CD4-positive, alpha-beta T cell treated with Interferon alpha-2 for 1 hour (primary cell): ENCODE measurements around the gene CYB5D1.

Experiments used
- DNase-seq, 2 donors: peaks; one replicate each; pipeline ENCODE4 v3.0.0-alpha.2; 2020 to 2022

CYB5D1 gene

DNA sequence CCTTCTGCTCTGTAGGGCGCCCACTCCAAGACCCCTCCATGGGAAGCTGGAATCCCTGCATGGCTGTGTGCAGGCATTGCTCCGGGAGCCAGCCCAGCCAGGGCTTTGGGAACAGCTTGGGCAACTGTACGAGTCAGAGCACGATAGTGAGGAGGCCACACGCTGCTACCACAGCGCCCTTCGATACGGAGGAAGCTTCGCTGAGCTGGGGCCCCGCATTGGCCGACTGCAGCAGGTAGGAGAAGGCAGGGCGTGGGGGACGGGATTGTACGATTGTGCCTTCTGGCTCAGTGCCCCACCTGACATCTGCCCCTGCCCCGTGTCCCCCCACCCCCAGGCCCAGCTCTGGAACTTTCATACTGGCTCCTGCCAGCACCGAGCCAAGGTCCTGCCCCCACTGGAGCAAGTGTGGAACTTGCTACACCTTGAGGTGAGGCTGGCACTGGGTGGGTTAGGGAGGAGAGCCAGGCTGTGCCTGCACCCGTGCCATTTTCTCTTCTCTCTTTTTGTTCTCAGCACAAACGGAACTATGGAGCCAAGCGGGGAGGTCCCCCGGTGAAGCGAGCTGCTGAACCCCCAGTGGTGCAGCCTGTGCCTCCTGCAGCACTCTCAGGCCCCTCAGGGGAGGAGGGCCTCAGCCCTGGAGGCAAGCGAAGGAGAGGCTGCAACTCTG is 11.6 kb upstream of the CYB5D1 start:
- DNase-seq, result no peak

DNA sequence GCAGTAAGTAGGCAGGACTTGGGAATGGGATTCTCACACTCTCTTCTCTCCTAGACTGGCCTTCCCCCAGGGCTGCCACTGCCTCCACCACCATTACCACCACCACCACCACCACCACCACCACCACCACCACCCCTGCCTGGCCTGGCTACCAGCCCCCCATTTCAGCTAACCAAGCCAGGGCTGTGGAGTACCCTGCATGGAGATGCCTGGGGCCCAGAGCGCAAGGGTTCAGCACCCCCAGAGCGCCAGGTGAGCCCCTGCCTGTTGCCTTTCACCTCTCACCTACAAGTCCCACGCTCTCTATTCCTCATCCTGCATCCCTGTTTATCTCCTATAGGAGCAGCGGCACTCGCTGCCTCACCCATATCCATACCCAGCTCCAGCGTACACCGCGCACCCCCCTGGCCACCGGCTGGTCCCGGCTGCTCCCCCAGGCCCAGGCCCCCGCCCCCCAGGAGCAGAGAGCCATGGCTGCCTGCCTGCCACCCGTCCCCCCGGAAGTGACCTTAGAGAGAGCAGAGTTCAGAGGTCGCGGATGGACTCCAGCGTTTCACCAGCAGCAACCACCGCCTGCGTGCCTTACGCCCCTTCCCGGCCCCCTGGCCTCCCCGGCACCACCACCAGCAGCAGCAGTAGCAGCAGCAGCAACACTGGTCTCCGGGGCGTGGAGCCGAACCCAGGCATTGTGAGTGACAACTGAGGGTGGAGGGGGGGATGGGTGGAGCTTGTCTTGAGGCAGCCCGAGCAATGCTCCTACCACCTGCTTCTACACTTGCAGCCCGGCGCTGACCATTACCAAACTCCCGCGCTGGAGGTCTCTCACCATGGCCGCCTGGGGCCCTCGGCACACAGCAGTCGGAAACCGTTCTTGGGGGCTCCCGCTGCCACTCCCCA is 10.8 kb upstream of the CYB5D1 start:
- peak in 1 of 2 donors; percentile 26 for DNase-seq

DNA sequence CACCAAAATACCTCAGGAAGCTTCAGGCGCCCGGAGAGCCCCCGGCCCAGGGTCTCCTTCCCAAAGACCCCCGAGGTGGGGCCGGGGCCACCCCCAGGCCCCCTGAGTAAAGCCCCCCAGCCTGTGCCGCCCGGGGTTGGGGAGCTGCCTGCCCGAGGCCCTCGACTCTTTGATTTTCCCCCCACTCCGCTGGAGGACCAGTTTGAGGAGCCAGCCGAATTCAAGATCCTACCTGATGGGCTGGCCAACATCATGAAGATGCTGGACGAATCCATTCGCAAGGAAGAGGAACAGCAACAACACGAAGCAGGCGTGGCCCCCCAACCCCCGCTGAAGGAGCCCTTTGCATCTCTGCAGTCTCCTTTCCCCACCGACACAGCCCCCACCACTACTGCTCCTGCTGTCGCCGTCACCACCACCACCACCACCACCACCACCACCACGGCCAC is 9.6 kb upstream of the CYB5D1 start:
- DNase-seq, result peak in 1 of 2 donors; percentile 23

DNA sequence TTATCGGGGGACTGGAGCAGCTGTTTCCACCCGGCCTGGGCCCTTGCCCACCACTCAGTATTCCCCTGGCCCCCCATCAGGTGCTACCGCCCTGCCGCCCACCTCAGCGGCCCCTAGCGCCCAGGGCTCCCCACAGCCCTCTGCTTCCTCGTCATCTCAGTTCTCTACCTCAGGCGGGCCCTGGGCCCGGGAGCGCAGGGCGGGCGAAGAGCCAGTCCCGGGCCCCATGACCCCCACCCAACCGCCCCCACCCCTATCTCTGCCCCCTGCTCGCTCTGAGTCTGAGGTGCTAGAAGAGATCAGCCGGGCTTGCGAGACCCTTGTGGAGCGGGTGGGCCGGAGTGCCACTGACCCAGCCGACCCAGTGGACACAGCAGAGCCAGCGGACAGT is 9.1 kb upstream of the CYB5D1 start:
- DNase-seq, result no peak

DNA sequence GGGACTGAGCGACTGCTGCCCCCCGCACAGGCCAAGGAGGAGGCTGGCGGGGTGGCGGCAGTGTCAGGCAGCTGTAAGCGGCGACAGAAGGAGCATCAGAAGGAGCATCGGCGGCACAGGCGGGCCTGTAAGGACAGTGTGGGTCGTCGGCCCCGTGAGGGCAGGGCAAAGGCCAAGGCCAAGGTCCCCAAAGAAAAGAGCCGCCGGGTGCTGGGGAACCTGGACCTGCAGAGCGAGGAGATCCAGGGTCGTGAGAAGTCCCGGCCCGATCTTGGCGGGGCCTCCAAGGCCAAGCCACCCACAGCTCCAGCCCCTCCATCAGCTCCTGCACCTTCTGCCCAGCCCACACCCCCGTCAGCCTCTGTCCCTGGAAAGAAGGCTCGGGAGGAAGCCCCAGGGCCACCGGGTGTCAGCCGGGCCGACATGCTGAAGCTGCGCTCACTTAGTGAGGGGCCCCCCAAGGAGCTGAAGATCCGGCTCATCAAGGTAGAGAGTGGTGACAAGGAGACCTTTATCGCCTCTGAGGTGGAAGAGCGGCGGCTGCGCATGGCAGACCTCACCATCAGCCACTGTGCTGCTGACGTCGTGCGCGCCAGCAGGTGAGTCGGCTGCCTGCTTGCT is 8.6 kb upstream of the CYB5D1 start:
- DNase-seq, result peak in 1 of 2 donors; percentile 19

DNA sequence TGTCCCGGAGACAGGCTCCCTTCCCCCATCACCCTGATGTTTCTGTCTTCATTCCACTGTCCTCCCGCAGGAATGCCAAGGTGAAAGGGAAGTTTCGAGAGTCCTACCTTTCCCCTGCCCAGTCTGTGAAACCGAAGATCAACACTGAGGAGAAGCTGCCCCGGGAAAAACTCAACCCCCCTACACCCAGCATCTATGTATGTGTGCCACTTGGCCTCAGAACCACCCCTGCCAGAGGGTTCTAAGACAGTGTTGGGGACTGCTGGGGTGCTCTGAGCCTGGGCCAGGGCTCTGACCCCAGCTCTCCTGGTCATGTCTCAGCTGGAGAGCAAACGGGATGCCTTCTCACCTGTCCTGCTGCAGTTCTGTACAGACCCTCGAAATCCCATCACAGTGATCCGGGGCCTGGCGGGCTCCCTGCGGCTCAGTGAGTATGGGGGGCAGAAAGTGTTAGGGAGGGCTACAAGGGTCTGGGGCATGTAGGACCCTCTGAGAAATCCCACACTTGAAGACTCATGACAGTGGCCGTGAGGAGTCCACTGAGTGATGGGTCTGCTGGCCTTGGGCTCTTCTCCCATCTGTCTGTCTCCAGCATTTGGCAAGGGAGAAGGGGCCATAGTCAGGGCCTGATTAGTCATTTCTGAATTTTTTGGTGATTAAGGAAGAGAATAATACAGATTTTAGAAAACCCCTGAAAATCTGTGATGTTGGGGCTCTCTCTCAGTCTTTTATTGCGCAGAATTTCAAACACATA is 7.9 kb upstream of the CYB5D1 start:
- no peak for DNase-seq

DNA sequence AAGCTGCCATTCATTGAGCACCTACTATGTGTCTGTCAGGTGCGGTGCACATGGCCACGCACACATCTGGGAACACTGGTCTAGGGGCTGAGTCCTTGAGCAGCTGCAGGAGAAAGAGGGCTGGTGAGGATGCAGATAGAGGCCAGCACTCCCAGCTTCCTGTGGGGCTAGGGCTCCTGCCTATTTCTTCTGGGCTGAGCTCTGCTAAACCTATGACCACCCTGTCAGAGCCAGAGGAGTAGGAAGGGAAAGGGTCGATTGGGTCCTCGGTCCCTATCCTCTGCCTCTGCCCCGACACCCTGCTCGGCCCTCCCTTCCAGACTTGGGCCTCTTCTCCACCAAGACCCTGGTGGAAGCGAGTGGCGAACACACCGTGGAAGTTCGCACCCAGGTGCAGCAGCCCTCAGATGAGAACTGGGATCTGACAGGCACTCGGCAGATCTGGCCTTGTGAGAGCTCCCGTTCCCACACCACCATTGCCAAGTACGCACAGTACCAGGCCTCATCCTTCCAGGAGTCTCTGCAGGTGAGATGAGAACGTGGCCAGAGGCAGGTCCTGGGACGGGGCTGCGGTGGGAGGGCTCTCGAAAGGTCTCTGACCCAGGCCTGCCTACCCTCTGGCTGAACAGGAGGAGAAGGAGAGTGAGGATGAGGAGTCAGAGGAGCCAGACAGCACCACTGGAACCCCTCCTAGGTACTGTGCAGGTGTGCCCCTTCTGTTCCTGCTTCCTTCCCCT is 6.9 kb upstream of the CYB5D1 start:
- peak in 1 of 2 donors; percentile 19 for DNase-seq

DNA sequence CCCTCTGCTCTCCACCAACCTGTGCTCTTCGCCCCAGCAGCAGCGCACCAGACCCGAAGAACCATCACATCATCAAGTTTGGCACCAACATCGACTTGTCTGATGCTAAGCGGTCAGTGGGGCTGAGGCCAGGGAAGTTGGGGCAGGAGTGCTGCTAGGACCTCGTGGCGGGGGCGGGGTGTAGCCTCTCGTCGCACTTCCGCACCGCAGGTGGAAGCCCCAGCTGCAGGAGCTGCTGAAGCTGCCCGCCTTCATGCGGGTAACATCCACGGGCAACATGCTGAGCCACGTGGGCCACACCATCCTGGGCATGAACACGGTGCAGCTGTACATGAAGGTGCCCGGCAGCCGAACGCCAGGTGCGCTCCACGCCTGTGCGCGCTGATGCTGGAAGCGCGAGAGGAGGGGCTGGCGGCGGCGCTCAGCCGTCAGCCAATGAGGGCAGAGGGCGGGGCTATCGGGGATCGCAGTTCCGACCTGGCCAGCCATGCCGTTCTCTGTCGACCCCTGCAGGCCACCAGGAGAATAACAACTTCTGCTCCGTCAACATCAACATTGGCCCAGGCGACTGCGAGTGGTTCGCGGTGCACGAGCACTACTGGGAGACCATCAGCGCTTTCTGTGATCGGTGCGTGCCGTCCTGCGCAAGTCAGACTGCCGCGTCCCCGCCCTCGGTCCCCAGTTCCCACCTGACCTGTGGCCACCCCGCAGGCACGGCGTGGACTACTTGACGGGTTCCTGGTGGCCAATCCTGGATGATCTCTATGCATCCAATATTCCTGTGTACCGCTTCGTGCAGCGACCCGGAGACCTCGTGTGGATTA is 6.2 kb upstream of the CYB5D1 start:
- DNase-seq, result peak; percentile 95

DNA sequence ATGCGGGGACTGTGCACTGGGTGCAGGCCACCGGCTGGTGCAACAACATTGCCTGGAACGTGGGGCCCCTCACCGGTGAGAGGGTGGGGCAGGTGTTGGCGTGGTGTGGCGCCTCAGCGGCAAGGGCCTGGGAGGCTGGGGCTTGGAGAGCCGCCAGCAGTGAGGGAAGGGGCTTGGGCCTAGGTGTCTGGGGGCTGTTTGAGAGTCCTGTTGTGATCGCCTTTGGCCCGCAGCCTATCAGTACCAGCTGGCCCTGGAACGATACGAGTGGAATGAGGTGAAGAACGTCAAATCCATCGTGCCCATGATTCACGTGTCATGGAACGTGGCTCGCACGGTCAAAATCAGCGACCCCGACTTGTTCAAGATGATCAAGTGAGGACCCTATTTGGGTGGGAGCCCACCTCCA is 5.5 kb upstream of the CYB5D1 start:
- no peak for DNase-seq

DNA sequence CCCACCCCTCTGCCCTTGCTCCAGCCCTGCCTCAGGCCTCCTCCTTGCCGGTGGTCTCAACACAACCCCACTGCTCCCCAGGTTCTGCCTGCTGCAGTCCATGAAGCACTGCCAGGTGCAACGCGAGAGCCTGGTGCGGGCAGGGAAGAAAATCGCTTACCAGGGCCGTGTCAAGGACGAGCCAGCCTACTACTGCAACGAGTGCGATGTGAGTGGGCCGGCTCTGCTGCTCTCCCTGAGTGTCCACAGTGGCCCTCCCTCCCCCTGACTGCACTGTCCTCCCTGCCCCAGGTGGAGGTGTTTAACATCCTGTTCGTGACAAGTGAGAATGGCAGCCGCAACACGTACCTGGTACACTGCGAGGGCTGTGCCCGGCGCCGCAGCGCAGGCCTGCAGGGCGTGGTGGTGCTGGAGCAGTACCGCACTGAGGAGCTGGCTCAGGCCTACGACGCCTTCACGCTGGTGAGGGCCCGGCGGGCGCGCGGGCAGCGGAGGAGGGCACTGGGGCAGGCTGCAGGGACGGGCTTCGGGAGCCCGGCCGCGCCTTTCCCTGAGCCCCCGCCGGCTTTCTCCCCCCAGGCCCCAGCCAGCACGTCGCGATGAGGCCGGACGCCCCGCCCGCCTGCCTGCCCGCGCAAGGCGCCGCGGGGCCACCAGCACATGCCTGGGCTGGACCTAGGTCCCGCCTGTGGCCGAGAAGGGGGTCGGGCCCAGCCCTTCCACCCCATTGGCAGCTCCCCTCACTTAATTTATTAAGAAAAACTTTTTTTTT is 4.7 kb upstream of the CYB5D1 start:
- peak in 1 of 2 donors; percentile 33 for DNase-seq

DNA sequence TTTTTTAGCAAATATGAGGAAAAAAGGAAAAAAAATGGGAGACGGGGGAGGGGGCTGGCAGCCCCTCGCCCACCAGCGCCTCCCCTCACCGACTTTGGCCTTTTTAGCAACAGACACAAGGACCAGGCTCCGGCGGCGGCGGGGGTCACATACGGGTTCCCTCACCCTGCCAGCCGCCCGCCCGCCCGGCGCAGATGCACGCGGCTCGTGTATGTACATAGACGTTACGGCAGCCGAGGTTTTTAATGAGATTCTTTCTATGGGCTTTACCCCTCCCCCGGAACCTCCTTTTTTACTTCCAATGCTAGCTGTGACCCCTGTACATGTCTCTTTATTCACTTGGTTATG is 4.1 kb upstream of the CYB5D1 start:
- DNase-seq, result peak in 1 of 2 donors; percentile 34

DNA sequence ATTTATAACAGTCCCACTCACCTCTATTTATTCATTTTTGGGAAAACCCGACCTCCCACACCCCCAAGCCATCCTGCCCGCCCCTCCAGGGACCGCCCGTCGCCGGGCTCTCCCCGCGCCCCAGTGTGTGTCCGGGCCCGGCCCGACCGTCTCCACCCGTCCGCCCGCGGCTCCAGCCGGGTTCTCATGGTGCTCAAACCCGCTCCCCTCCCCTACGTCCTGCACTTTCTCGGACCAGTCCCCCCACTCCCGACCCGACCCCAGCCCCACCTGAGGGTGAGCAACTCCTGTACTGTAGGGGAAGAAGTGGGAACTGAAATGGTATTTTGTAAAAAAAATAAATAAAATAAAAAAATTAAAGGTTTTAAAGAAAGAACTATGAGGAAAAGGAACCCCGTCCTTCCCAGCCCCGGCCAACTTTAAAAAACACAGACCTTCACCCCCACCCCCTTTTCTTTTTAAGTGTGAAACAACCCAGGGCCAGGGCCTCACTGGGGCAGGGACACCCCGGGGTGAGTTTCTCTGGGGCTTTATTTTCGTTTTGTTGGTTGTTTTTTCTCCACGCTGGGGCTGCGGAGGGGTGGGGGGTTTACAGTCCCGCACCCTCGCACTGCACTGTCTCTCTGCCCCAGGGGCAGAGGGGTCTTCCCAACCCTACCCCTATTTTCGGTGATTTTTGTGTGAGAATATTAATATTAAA is 3.6 kb upstream of the CYB5D1 start:
- DNase-seq, result peak in 1 of 2 donors; percentile 23

DNA sequence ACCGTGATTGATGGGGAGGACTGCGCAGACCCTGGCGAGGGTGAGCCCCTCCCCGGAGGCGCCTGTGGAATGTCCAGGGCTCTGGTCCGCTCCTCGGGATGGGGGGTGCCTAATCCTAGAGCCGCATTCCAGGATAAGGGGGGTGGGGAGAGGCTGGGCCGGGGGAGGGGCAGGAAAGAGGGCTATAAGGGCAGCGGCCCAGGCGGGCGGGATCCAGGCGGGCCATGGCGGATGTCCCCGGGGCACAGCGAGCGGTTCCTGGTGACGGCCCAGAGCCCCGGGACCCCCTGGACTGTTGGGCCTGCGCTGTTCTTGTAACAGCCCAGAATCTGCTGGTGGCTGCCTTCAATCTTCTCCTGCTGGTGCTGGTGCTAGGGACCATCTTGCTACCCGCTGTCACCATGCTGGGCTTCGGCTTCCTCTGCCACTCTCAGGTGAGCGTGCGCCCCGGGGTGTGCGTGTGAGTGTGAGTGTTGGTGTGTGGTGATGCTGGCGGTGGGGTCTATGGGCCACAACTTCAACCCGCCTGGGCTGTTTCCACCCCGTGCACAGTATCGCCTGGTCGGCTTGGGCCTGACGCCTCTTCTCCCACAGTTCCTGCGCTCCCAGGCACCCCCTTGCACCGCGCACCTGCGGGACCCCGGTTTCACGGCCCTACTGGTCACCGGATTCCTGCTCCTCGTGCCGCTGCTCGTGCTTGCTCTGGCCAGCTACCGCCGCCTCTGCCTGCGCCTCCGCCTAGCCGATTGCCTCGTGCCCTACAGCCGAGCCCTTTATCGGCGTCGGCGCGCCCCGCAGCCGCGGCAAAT is 2.7 kb upstream of the CYB5D1 start, which contains the start of gene TMEM88:
Gene TMEM88 (plus strand): TSS at position 216 of the 809 bp plus-strand sequence. CDS start 9 bp downstream, at position 225.
- DNase-seq, result peak in 1 of 2 donors; percentile 39

DNA sequence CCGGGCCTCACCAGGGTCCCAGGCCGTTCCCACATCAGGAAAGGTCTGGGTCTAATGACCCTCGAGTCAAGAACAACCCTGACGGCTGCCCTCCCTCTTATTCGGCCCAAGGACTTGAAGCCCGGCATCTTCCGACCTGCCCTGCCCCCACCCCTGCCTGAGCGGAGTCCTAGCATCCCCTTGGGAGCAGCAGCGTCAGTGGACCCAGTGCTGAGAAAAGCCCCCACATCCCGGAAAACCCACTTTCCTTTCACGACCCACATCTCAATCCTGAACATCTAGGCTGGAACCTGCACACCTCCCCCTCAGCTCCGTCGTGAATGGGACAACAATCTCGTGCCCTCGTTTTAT is 2.2 kb upstream of the CYB5D1 start:
- DNase-seq, result no peak

DNA sequence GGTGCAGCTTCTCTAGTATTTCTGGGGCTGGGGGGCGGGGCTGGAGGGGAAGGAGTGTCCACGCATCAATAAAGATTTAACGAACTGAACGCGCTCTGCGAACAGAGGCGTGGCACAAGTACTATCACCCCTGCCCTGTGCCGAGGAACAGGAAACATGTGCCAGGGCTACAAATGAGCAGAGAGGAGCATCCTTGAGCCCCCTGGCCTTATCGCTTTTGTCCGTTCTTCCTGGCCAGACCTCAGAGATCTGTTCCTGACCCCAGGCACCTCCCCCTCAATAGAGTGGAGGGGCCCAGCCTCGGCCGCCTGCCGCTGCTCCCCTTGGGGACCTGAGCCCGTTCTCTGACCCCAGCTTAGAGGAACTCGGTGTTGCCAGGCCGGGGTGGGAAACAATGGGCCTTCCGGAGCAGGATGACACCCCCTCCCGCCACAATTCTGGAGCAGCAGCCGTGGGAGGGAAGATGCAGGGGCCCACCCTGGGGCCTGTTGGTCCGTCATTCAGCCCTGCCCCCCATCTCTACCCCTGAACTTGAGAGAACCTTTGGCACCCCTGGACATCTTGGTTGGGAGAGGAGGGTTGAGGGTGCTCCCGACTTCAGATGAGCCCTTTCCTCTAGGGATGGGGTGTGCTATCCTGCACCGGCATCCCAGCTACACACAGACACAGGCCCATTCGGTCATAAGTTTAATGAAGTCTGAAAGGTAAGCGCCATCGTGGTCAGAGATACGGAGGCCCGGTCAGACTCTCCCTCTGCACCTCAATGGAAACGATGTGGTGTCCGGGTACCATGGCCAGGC is 1.6 kb upstream of the CYB5D1 start:
- peak in 1 of 2 donors; percentile 54 for DNase-seq

DNA sequence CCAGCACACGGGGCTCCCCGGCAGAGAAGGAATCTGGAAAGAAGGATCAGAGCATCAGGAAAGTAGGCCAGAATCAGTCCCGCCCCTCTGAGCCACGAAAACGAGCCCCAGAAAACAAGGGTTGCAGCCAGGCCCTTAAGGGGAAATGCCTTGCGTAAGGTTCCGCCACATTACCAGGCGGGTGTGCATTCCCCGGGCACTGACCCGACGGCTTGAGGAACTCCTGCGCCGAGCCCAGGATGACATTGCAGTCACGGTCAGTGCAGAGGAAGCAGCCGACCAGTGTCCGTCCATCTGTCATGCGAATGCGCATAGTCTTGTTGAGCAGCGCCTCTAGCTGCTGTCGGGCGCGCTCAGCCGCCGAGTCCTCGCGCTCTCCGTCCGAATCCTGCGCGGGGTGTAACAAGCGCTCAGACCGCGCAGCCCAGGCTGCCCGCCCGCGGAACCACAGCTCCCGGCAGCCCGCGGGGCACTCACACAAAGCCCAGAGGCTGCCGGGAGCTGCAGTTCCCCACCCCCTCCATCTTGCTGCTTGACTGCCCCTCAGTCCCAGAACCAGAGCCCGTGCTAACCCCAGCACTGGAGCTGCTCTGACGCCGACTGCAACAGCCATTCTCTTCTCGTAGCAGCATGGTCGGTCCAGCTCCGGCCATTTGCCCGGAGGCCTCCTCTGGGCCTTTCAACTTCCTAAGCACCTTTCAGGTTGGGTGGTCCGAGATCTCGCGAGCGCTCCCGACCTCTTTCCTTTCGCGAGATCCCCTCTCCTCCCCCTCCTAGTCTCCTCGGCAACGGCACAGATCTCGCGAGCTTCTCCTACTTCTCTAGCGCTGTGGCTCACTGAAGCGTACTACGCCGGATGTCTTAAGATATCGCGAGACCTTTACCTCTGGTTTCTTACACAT is 741 bp upstream of the CYB5D1 start, which contains the start of gene NAA38:
Gene NAA38 (minus strand): TSS at position 749 of the 902 bp plus-strand sequence. CDS start 96 bp downstream, at position 653.
- peak; percentile 98 for DNase-seq

DNA sequence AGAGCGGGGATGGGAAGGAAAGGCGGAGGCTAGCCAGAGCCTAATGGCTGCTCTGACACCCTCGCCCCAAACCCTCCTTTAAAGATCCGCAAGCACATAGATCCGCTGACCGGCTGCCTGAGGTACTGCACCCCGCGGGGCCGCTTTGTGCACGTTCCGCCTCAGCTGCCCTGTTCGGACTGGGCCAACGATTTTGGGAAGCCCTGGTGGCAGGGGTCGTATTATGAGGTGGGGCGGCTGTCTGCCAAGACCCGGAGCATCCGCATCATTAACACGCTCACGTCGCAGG is 663 bp downstream of the CYB5D1 start:
- DNase-seq, result peak in 1 of 2 donors; percentile 56
